HL-60 (cell line): ENCODE results near the gene KY.

Source experiments
- DNase-seq, 2 experiments: peaks; one replicate each; pipeline ENCODE4 v3.0.0-alpha.2; 2010 to 2020; ENCODE audit warnings: low read depth in 1 of 2, low spot score in 1 of 2
- H3K27ac ChIP-seq: fragments of 250-450 bp; sonication (Bioruptor Pico); replicated peaks from 2 replicates; pipeline ENCODE4 v1.5.1; 2020; ENCODE audit warnings: mild to moderate bottlenecking, moderate library complexity
- H3K27me3 ChIP-seq: fragments of 250-450 bp; sonication (Bioruptor Pico); 2 replicates; pipeline ENCODE4 v1.5.1; 2021; ENCODE audit warnings: mild to moderate bottlenecking, moderate library complexity; ENCODE audit not compliant: insufficient read depth, poor library complexity, severe bottlenecking
- H3K4me3 ChIP-seq: replicated peaks from 2 replicates; pipeline ENCODE4 v1.5.1; 2011; ENCODE audit warnings: mild to moderate bottlenecking, control low read depth, low read length; ENCODE audit not compliant: insufficient read depth
- CTCF ChIP-seq: IDR thresholded peaks from one replicate; pipeline ENCODE4 v1.5.1; 2011; ENCODE audit warnings: low read length, control low read depth, inconsistent platforms; ENCODE audit not compliant: insufficient read depth
- GABPA ChIP-seq: IDR thresholded peaks from 2 replicates; pipeline ENCODE4 v1.6.1; 2012; ENCODE audit warnings: low read depth
- POLR2AphosphoS5 ChIP-seq: IDR thresholded peaks from 2 replicates; pipeline ENCODE4 v1.6.1; 2012; ENCODE audit warnings: low read depth
- SPI1 ChIP-seq: IDR thresholded peaks from 2 replicates; pipeline ENCODE4 v1.6.1; 2012; ENCODE audit warnings: low read depth, mild to moderate bottlenecking, borderline replicate concordance
- long read RNA-seq: library from polyadenylated mRNA; unstranded; transcript quantifications from one replicate; pipeline ENCODE4 v2.0.0, GENCODE V29; 2020
- TF ChIP-seq, protein P1 (sequence below): IDR thresholded peaks from 2 replicates; pipeline ENCODE4 v1.6.1; 2012; ENCODE audit warnings: low read depth; ENCODE audit not compliant: insufficient replicate concordance

KY gene, protein sequence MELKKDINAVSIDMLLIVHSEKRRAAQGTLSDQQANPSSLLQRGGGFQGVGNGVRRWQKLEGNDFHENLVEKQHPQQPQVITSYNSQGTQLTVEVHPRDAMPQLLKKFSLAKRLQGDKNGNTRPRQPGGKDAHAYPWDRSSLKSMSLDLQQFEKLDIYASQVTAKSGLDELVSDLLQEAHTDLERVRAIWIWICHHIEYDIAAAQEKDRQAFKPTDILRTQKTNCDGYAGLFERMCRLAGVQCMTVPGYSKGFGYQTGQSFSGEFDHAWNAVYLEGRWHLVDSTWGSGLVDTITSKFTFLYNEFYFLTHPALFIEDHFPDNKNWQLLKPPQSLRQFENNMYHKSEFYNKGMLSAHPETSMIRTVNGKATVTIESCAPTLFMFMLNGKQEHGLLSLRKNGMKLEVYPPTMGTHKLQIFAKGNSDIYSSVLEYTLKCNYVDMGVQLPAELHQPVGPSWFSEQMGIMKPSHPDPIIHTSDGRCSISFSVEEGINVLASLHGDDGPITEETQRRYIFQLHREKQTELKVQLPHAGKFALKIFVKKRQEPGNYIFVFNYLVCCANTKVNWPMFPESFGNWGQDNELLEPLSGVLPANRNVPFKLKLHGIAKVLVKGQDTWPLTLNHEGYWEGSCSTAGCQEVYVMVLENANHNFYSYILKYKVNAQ
- long read RNA-seq, partial matches to known transcripts, result 0 of 1 reads
- long read RNA-seq, other reads (novel, unspliced or antisense), result 1 of 1 reads

- DNase-seq, result peak; percentile 24 to 49
- Histone ChIP-seq H3K27ac (no peak within 1 kb of the TSS), H3K4me3 (peak within 1 kb of the TSS; percentile 17), H3K27me3 (peaks cover 2% of the 10 kb centered on the region)
- TF ChIP-seq, protein P1, sequence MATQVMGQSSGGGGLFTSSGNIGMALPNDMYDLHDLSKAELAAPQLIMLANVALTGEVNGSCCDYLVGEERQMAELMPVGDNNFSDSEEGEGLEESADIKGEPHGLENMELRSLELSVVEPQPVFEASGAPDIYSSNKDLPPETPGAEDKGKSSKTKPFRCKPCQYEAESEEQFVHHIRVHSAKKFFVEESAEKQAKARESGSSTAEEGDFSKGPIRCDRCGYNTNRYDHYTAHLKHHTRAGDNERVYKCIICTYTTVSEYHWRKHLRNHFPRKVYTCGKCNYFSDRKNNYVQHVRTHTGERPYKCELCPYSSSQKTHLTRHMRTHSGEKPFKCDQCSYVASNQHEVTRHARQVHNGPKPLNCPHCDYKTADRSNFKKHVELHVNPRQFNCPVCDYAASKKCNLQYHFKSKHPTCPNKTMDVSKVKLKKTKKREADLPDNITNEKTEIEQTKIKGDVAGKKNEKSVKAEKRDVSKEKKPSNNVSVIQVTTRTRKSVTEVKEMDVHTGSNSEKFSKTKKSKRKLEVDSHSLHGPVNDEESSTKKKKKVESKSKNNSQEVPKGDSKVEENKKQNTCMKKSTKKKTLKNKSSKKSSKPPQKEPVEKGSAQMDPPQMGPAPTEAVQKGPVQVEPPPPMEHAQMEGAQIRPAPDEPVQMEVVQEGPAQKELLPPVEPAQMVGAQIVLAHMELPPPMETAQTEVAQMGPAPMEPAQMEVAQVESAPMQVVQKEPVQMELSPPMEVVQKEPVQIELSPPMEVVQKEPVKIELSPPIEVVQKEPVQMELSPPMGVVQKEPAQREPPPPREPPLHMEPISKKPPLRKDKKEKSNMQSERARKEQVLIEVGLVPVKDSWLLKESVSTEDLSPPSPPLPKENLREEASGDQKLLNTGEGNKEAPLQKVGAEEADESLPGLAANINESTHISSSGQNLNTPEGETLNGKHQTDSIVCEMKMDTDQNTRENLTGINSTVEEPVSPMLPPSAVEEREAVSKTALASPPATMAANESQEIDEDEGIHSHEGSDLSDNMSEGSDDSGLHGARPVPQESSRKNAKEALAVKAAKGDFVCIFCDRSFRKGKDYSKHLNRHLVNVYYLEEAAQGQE, result no peak
- no peak for TF ChIP-seq GABPA
- TF ChIP-seq CTCF, result no peak
- TF ChIP-seq SPI1, result no peak
- no peak for TF ChIP-seq POLR2AphosphoS5
Observed at GRCh38 chr3:134650431-134651346, at the start of gene KY. Gene KY (minus strand): TSS chr3:134651022. CDS start chr3:134650960, 62 bp downstream.

DNA sequence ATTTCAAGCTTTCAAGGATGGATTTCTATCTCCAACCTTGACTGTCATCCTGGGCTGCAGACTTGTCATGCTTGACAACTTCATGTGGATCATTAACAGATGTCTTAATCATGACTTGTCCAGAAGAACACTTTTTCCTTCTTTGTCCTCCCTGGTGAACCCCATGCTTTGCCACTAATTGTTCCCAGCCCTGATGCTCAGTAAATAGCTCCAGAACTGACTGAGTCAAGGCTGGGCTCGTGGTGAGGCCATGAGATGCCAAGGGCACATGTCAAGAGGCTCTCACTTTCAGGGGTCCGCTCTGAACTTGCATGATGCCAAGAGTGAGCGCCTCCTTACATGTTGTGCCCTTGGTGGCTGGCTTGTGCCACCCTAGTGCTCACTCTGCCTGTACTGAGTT is 48.9 kb upstream of the KY start:
- TF ChIP-seq POLR2AphosphoS5, result no peak
- TF ChIP-seq GABPA, result no peak
- no peak for TF ChIP-seq SPI1
- TF ChIP-seq CTCF, result no peak
- TF ChIP-seq, protein P1, result no peak
- Histone ChIP-seq H3K27me3 (no peaks in the 10 kb centered on the region), H3K27ac (no peak overlapping the region), H3K4me3 (no peak overlapping the region)
- DNase-seq, result no peak

GRCh38 chr3:134699141-134699711 is 48.4 kb upstream of the KY start:
- no peak for DNase-seq
- TF ChIP-seq SPI1 (no peak), GABPA (no peak), CTCF (no peak), POLR2AphosphoS5 (no peak)
- TF ChIP-seq, protein P1, result no peak
- no peak overlapping the region for H3K4me3 ChIP-seq
- H3K27me3 ChIP-seq, result no peaks in the 10 kb centered on the region
- H3K27ac ChIP-seq, result no peak overlapping the region
